ENCODE measurements around the gene RETREG1. TPM values are rescaled to one million over a fixed set of nuclear protein-coding genes. Genes with fewer than 3 reads are reported as not detected.
A peak's percentile ranks its signal among the peaks of the same experiment; 100 is the strongest.

RETREG1 gene
- total RNA-seq, 1 donor from 2014 or later, result 160 TPM

DNA sequence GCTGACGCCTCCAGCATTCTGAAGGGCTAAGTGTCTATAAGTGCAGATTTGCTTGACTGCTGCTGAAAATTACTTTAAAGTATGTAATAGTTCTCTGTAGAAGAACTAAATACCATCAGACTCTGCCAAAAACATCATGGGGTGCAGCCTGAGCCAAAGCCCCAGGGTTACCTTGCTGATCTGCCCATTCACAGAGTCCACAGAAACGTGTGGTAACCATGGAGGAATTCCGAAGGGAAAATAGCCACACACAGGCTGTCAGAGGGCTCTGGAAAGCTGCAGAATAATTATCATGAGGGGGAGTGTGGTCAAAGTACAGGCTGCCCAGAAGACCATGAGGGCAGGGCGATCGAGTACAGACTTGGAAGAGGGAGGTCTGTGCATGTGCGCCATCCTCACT is 36.4 kb downstream of the RETREG1 start:
- DNase-seq, result no peak

GRCh38 chr5:16579142-16579847 is 37.5 kb downstream of the RETREG1 start:
- peak; percentile 59 for DNase-seq

DNA sequence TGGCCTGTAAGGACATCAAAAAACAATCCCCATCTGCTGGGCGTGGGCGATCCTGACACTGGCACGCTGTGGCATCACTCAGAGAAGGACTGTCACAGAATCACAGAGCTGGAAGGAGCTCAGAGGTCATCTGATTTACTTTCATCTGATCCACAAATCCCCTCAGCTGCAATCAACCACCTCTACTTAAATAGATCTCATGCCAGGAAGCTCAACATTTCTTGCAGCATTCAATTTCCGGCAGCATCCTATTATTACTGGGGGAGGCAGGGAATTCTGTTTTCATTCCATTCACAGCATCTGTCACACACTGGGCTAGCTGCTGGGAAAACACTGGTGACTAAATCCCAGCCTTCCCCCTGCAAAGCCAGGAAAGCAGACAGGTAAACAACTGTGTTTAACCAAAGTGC is 38.3 kb downstream of the RETREG1 start:
- no peak for DNase-seq

DNA sequence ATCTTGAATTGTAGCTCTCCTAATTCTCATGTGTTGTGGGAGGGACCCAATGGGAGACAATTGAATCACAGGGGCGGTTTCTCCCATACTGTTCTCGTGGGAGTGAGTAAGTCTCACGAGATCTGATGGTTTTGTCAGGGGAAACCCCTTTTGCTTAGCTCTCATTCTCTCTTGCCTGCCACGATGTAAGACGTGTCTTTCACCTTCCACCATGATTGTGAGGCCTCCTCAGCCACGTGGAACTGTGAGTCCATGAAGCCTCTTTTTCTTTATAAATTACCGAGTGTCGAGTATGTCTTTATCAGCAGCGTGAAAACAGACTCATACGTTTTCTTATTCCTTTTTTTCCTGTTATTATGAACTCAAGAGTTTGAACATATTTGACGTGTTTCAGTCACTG is 39.1 kb downstream of the RETREG1 start:
- no peak for DNase-seq

- no peak for DNase-seq
Measured at GRCh38 chr5:16574789-16575721, 41.7 kb downstream of the RETREG1 start.

- DNase-seq, result no peak
Measured at GRCh38 chr5:16573401-16573800, 43.4 kb downstream of the RETREG1 start.

- no peak for DNase-seq
Measured at GRCh38 chr5:16572289-16573015, 44.3 kb downstream of the RETREG1 start.

- DNase-seq, result no peak
Measured at GRCh38 chr5:16571016-16571415, 45.8 kb downstream of the RETREG1 start.

- DNase-seq, result no peak
Measured at GRCh38 chr5:16570121-16570815, 46.5 kb downstream of the RETREG1 start.

- DNase-seq, result no peak
Measured at GRCh38 chr5:16568875-16569580, 47.8 kb downstream of the RETREG1 start.

- DNase-seq, result no peak
Measured at GRCh38 chr5:16567365-16567764, 49.4 kb downstream of the RETREG1 start.

GRCh38 chr5:16565118-16565517 is 51.7 kb downstream of the RETREG1 start:
- no peak for DNase-seq

GRCh38 chr5:16564248-16564867 is 52.4 kb downstream of the RETREG1 start:
- no peak for DNase-seq

GRCh38 chr5:16563686-16564085 is 53.1 kb downstream of the RETREG1 start:
- DNase-seq, result no peak

GRCh38 chr5:16561660-16562059 is 55.1 kb downstream of the RETREG1 start:
- DNase-seq, result no peak

GRCh38 chr5:16559702-16560101 is 57.1 kb downstream of the RETREG1 start:
- no peak for DNase-seq

- DNase-seq, result no peak
Measured at GRCh38 chr5:16558984-16559629, 57.7 kb downstream of the RETREG1 start.

DNA sequence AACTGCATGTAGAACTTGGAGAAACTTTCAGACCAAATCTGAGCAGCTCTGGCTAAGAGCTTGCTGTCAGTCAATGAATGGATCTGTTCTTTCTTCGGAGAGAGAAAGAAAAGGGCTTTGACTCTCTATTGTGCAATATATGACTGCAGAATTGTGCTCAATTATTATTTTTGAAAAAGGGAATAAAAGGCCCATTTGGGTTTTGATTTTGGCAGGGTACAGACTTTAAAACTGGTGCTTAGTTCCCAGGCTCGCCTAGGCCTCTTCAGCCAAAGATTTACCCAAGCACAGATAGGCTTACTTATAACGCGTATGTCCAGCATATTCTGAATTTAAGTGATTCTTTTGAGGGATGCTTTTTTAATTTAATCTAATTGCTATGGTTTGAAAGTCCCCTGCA is 59.3 kb downstream of the RETREG1 start:
- no peak for DNase-seq

- no peak for DNase-seq
Measured at GRCh38 chr5:16554110-16554509, 62.7 kb downstream of the RETREG1 start.

DNA sequence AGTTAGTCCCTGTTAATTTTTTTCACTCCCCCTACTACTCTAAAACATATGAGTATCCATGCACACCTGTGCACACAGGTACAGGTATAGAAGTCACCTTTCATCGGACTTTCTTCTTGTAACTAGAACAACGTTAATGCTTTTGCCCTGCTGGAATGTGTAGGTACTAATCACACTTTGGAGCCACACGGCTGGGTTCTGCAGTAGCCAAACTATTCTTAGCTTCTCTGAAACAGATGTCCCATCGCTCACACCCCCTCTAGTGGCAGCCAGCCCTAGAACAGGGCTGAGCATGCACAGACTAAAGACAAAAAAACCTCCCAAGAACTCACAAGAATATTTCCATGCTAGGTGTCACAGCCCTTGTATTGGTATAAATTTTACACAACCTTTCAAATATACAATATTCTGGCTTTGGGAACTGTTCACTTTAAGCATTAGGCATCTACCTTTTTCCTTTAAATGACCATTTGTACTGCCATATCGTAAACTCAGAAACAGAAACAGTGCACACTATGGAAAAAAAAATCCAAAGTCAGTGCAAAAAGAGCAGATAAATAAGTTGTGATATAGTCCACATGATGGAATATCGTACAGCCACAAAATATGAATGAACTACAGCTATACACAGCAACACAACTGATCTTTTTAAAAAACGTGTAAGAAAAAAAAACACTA is 64.0 kb downstream of the RETREG1 start:
- peak; percentile 87 for DNase-seq
